HEK293 (cell line): ENCODE results near the gene PUM2.

Experiments
- CTCF ChIA-PET: fragments of 350-600 bp; formaldehyde crosslinking; extraction: SDS; loops from one replicate; lab custom pipeline; 2021; ENCODE audit warnings: antibody characterized with exemption; lab: Yijun Ruan, JAX
- POLR2A ChIA-PET: fragments of 300-600 bp; formaldehyde crosslinking; extraction: SDS; loops from one replicate; lab custom pipeline; 2020; ENCODE audit warnings: antibody characterized with exemption, inconsistent platforms; lab: Yijun Ruan, JAX
- H3K27ac ChIP-seq: fragments of 200-500 bp; sonication (Bioruptor generic); 2 replicates; pipeline ENCODE4 v1.5.1; 2014; ENCODE audit warnings: low read depth, low read length, control low read depth, inconsistent platforms; ENCODE audit errors: extremely low read depth
- H3K36me3 ChIP-seq, 2 experiments: fragments of 200-500 bp in 1 of 2; sonication (Bioruptor generic) in 1 of 2; 1 replicate in 1 of 2; 2 replicates in 1 of 2; pipeline ENCODE4 v1.5.1; 2014 to 2017; ENCODE audit warnings: inconsistent platforms in 2 of 2, low read length in 2 of 2; ENCODE audit not compliant: control insufficient read depth in 2 of 2, insufficient read depth in 1 of 2
- H3K4me1 ChIP-seq: fragments of 200-500 bp; sonication (Bioruptor generic); 2 replicates; pipeline ENCODE4 v1.5.1; 2014; ENCODE audit warnings: mild to moderate bottlenecking, low read length, inconsistent platforms; ENCODE audit not compliant: control insufficient read depth, insufficient read depth
- H3K4me3 ChIP-seq: 2 replicates; pipeline ENCODE4 v1.5.1; 2011; ENCODE audit warnings: low read depth, mild to moderate bottlenecking, control low read depth, low read length, moderate library complexity
- H3K9me3 ChIP-seq: fragments of 200-500 bp; sonication (Bioruptor generic); 2 replicates; pipeline ENCODE4 v1.5.1; 2014; ENCODE audit warnings: low read depth, low read length, inconsistent platforms; ENCODE audit not compliant: control insufficient read depth, insufficient read depth
- ELK4 ChIP-seq: IDR thresholded peaks from 2 replicates; pipeline ENCODE4 v1.6.1; 2011; ENCODE audit warnings: mild to moderate bottlenecking, low read depth, low read length, borderline replicate concordance
- FEZF1 ChIP-seq: fragments of 450-650 bp; formaldehyde crosslinking; IDR thresholded peaks from 2 replicates; pipeline ENCODE4 v1.5.1; 2016; ENCODE audit warnings: missing biosample characterization, missing genetic modification characterization
- PATZ1 ChIP-seq: fragments of 450-650 bp; formaldehyde crosslinking; IDR thresholded peaks from 2 replicates; pipeline ENCODE4 v1.5.1; 2016; ENCODE audit warnings: missing biosample characterization, missing genetic modification characterization
- PRDM1 ChIP-seq: fragments of 450-650 bp; formaldehyde crosslinking; IDR thresholded peaks from 2 replicates; pipeline ENCODE4; 2016; ENCODE audit warnings: missing biosample characterization, missing genetic modification characterization
- YY1 ChIP-seq: fragments of 450-650 bp; formaldehyde crosslinking; IDR thresholded peaks from 2 replicates; pipeline ENCODE4 v1.5.1; 2018; ENCODE audit warnings: missing biosample characterization, missing genetic modification characterization
- ZBTB26 ChIP-seq: fragments of 450-650 bp; formaldehyde crosslinking; optimal IDR thresholded peaks from 2 replicates; pipeline ENCODE3; 2016; ENCODE audit warnings: missing biosample characterization, mild to moderate bottlenecking, missing genetic modification characterization
- ZFHX2 ChIP-seq: fragments of 450-650 bp; formaldehyde crosslinking; conservative IDR thresholded peaks from 2 replicates; pipeline ENCODE4 v1.5.1; 2016; ENCODE audit warnings: missing biosample characterization, missing genetic modification characterization
- ZNF121 ChIP-seq: fragments of 450-650 bp; formaldehyde crosslinking; IDR thresholded peaks from 2 replicates; pipeline ENCODE4 v1.5.1; 2016; ENCODE audit warnings: missing biosample characterization, missing genetic modification characterization
- ZNF138 ChIP-seq: fragments of 450-650 bp; formaldehyde crosslinking; IDR thresholded peaks from 2 replicates; pipeline ENCODE4 v1.5.1; 2016; ENCODE audit warnings: missing biosample characterization, missing genetic modification characterization, borderline replicate concordance
- ZNF184 ChIP-seq: fragments of 450-650 bp; IDR thresholded peaks from 2 replicates; pipeline ENCODE4 v1.5.1; 2018; ENCODE audit warnings: missing biosample characterization, mild to moderate bottlenecking, missing genetic modification characterization
- ZNF223 ChIP-seq: fragments of 450-650 bp; formaldehyde crosslinking; IDR thresholded peaks from 2 replicates; pipeline ENCODE4 v1.5.1; 2016; ENCODE audit warnings: missing biosample characterization, missing genetic modification characterization
- ZNF239 ChIP-seq: fragments of 450-650 bp; formaldehyde crosslinking; IDR thresholded peaks from 2 replicates; pipeline ENCODE4 v1.5.1; 2016; ENCODE audit warnings: missing biosample characterization, missing genetic modification characterization
- ZNF26 ChIP-seq: fragments of 450-650 bp; formaldehyde crosslinking; IDR thresholded peaks from 2 replicates; pipeline ENCODE4 v1.5.1; 2016; ENCODE audit warnings: missing biosample characterization, missing genetic modification characterization
- ZNF311 ChIP-seq: fragments of 450-650 bp; formaldehyde crosslinking; IDR thresholded peaks from 2 replicates; pipeline ENCODE4 v1.5.1; 2017; ENCODE audit warnings: missing biosample characterization, missing genetic modification characterization, borderline replicate concordance
- ZNF341 ChIP-seq: fragments of 450-650 bp; formaldehyde crosslinking; IDR thresholded peaks from 2 replicates; pipeline ENCODE4; 2016; ENCODE audit warnings: low read depth, missing biosample characterization, missing genetic modification characterization
- ZNF366 ChIP-seq: fragments of 450-650 bp; formaldehyde crosslinking; conservative IDR thresholded peaks from 2 replicates; pipeline ENCODE4 v1.5.1; 2016; ENCODE audit warnings: missing biosample characterization, missing genetic modification characterization
- ZNF449 ChIP-seq: fragments of 450-650 bp; formaldehyde crosslinking; IDR thresholded peaks from 2 replicates; pipeline ENCODE4 v1.5.1; 2017; ENCODE audit warnings: missing biosample characterization, mild to moderate bottlenecking, missing genetic modification characterization, moderate library complexity
- ZNF513 ChIP-seq: fragments of 450-650 bp; IDR thresholded peaks from 2 replicates; pipeline ENCODE4 v1.5.1; 2018; ENCODE audit warnings: missing biosample characterization, missing genetic modification characterization
- ZNF514 ChIP-seq: fragments of 450-650 bp; formaldehyde crosslinking; IDR thresholded peaks from 2 replicates; pipeline ENCODE4 v1.5.1; 2016; ENCODE audit warnings: missing biosample characterization, missing genetic modification characterization
- ZNF571 ChIP-seq: fragments of 450-650 bp; formaldehyde crosslinking; IDR thresholded peaks from 2 replicates; pipeline ENCODE4 v1.5.0; 2017; ENCODE audit warnings: missing biosample characterization, missing genetic modification characterization
- ZNF629 ChIP-seq: fragments of 450-650 bp; formaldehyde crosslinking; IDR thresholded peaks from 2 replicates; pipeline ENCODE4 v1.5.1; 2017; ENCODE audit warnings: missing biosample characterization, missing genetic modification characterization
- ZNF654 ChIP-seq: fragments of 450-650 bp; formaldehyde crosslinking; IDR thresholded peaks from 2 replicates; pipeline ENCODE4 v1.5.1; 2016; ENCODE audit warnings: low read depth, missing biosample characterization, missing genetic modification characterization
- ZNF660 ChIP-seq: fragments of 450-650 bp; IDR thresholded peaks from 2 replicates; pipeline ENCODE4 v1.5.1; 2018; ENCODE audit warnings: missing biosample characterization, mild to moderate bottlenecking, missing genetic modification characterization
- ZNF664 ChIP-seq: fragments of 450-650 bp; formaldehyde crosslinking; IDR thresholded peaks from 2 replicates; pipeline ENCODE4 v1.5.1; 2016; ENCODE audit warnings: missing biosample characterization, missing genetic modification characterization
- ZNF692 ChIP-seq: fragments of 450-650 bp; formaldehyde crosslinking; IDR thresholded peaks from 2 replicates; pipeline ENCODE4 v1.5.1; 2016; ENCODE audit warnings: missing biosample characterization, missing genetic modification characterization
- ZNF792 ChIP-seq: fragments of 450-650 bp; formaldehyde crosslinking; IDR thresholded peaks from 2 replicates; pipeline ENCODE4 v1.5.1; 2016; ENCODE audit warnings: missing biosample characterization, missing genetic modification characterization
- ZNF843 ChIP-seq: fragments of 450-650 bp; formaldehyde crosslinking; IDR thresholded peaks from 2 replicates; pipeline ENCODE4 v1.5.1; 2016; ENCODE audit warnings: missing biosample characterization, missing genetic modification characterization

PUM2 gene

GRCh38 chr2:20378891-20379519 is 28.4 kb upstream of the PUM2 start:
- no peaks in the 10 kb centered on the region for H3K36me3 ChIP-seq
- ChIA-PET POLR2A (no interaction called here), CTCF (interaction anchor here (0.5 to 5.7 kb wide), 35 partner anchors 9 to 288 kb away, joined by 3 to 45 read pairs (median 5); partner anchors contain the start of gene RHOB)
- H3K4me1 ChIP-seq: peaks cover 10% of the 10 kb centered on the region
- H3K9me3 ChIP-seq: no peaks in the 10 kb centered on the region
- no peak overlapping the region for H3K27ac ChIP-seq
- H3K4me3 ChIP-seq: no peak overlapping the region
- TF ChIP-seq FEZF1 (tag by site-specific recombination): no peak
- TF ChIP-seq ZNF341 (tag by site-specific recombination): no peak
- no peak for TF ChIP-seq ZNF660
- TF ChIP-seq ZNF311 (tag by site-specific recombination): no peak
- no peak for TF ChIP-seq ZNF223 (tag by site-specific recombination)
- no peak for TF ChIP-seq ELK4
- no peak for TF ChIP-seq ZFHX2 (tag by site-specific recombination)
- no peak for TF ChIP-seq ZNF513 (tag by site-specific recombination)
- TF ChIP-seq PRDM1 (tag by site-specific recombination): peak; percentile 62
- no peak for TF ChIP-seq ZNF664 (tag by site-specific recombination)
- no peak for TF ChIP-seq ZNF792 (tag by site-specific recombination)
- no peak for TF ChIP-seq ZNF184 (tag by site-specific recombination)
- no peak for TF ChIP-seq ZNF843
- TF ChIP-seq ZNF239 (tag by site-specific recombination): no peak
- peak; percentile 52 for TF ChIP-seq ZNF654 (tag by site-specific recombination)
- no peak for TF ChIP-seq ZNF629 (tag by site-specific recombination)
- no peak for TF ChIP-seq ZNF571 (tag by site-specific recombination)
- TF ChIP-seq ZBTB26 (tag by site-specific recombination): no peak
- no peak; the same call in 1 of the 2 replicates for TF ChIP-seq ZNF366 (tag by site-specific recombination)
- TF ChIP-seq YY1 (tag by site-specific recombination): no peak
- TF ChIP-seq ZNF121: no peak
- TF ChIP-seq ZNF692: no peak
- 0 out of 2 replicates have a peak, but pooled peaks have one; percentile 13 for TF ChIP-seq PATZ1
- TF ChIP-seq ZNF26: no peak
- TF ChIP-seq ZNF138 (tag by site-specific recombination): no peak
- no peak for TF ChIP-seq ZNF514 (tag by site-specific recombination)
- TF ChIP-seq ZNF449 (tag by site-specific recombination): no peak
